ENCODE measurements around the gene ITGB4. TPM values are rescaled to one million over a fixed set of nuclear protein-coding genes. Genes with fewer than 3 reads are reported as not detected.
"Not testable (repeated sequence)": the region's sequence is repeated elsewhere in the genome, so short reads cannot be mapped to it uniquely, and the experiment has no call there.

ITGB4 gene
- total and polyA plus RNA-seq, 2 donors = 22.4 to 64.8 TPM

DNA sequence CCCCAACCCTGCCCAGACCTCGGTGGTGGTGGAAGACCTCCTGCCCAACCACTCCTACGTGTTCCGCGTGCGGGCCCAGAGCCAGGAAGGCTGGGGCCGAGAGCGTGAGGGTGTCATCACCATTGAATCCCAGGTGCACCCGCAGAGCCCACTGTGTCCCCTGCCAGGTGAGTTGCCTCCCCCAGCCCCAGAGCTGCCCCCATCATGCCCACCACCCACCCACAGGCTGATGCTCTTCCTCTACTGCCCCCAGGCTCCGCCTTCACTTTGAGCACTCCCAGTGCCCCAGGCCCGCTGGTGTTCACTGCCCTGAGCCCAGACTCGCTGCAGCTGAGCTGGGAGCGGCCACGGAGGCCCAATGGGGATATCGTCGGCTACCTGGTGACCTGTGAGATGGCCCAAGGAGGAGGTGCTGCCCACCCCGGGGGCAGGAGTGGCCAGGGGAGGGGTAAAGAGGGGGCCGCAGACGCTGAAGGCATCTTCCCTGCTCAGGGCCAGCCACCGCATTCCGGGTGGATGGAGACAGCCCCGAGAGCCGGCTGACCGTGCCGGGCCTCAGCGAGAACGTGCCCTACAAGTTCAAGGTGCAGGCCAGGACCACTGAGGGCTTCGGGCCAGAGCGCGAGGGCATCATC, 35.3 kb downstream of the ITGB4 start:
- Histone ChIP-seq H3K4me1 (ENCODE audit: insufficient read depth) (no peaks in the 10 kb centered on the region), H3K27ac (ENCODE audit: low read depth) (no peak overlapping the region), H3K4me3 (ENCODE audit: low read depth, low read length) (no peak overlapping the region), H3K36me3 (ENCODE audit: insufficient read depth) (no peaks in the 10 kb centered on the region)
- 89% methylated on average over 29 of the region's 29 CpGs for WGBS
- DNase-seq (ENCODE audit: extremely low spot score) = no peak

DNA sequence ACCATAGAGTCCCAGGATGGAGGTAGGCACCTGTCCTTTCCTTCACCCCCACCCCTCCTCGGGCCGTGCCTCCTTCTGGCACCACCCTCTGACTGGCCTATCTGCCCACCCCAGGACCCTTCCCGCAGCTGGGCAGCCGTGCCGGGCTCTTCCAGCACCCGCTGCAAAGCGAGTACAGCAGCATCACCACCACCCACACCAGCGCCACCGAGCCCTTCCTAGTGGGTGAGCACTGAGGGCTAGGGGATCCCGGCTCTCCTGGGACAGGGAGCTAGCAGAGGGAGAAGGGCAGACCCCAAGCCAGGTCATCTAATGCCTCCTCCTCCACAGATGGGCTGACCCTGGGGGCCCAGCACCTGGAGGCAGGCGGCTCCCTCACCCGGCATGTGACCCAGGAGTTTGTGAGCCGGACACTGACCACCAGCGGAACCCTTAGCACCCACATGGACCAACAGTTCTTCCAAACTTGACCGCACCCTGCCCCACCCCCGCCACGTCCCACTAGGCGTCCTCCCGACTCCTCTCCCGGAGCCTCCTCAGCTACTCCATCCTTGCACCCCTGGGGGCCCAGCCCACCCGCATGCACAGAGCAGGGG, 35.9 kb downstream of the ITGB4 start:
- H3K36me3 ChIP-seq (ENCODE audit: insufficient read depth) = no peaks in the 10 kb centered on the region
- no peaks in the 10 kb centered on the region for H3K4me1 ChIP-seq (ENCODE audit: insufficient read depth)
- H3K27ac ChIP-seq (ENCODE audit: low read depth) = no peak overlapping the region
- DNase-seq (ENCODE audit: extremely low spot score) = no peak
- WGBS = 91% methylated on average over 21 of the region's 21 CpGs
- H3K4me3 ChIP-seq (ENCODE audit: low read depth, low read length) = no peak overlapping the region

DNA sequence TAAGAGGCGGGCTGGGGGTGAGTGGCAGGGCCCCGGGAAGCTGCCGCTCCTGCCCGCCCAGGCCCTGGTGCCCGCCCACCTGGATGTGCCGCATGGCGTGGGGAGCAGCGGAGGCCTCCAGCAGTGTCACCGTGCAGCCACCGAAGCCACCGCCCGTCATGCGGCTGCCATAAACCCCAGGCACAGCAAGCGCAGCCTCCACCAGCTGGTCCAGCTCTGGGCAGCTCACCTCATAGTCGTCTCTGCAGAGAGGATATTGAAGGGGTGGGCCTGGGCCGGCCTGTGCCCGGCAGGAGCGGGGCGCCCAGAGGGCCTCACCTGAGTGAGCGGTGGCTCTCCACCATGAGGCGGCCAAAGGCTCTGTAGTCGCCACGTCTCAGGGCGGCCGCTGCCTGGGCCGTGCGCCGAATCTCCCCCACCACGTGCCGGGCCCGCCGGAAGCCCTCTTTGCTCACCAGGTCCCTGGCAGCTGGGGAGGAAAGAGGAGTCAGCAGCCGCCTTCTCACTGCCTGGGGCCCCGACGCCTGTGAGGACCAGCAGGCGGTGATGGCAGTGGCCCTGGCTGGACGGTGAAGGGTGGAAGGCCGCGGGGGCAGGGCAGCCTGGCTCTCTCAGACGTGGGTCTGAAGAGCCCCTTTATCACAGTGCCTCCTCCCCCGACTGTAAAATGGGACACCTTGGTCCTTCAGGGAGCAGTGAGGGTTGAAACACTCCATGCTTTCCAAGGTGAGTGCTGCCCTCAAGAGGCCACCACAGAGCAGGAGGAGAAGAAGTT, 37.1 kb downstream of the ITGB4 start:
- WGBS = 87% methylated on average over 41 of the region's 41 CpGs
- no peak for DNase-seq (ENCODE audit: extremely low spot score)
- H3K4me1 ChIP-seq (ENCODE audit: insufficient read depth) = no peaks in the 10 kb centered on the region

DNA sequence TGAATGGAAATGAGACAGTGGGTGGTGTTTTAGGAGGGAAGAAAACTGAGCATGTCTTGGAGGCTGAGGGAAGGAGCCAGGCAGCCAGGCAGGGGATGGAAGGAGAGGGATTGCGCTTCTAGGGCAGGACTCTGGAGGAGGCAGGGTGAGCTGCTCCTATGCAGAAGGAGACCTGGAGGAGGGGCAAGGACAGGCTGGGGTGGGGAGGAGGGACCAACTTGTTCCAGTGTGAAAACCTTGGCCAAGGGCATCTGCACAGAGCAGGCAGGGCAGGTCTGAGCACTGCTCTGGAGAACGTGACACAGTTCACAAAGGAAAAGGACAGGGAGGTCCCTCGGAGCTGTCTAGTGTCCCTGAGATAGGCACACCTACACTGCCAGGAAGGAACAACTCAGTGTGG, 38.2 kb downstream of the ITGB4 start:
- no peaks in the 10 kb centered on the region for H3K4me1 ChIP-seq (ENCODE audit: insufficient read depth)
- DNase-seq (ENCODE audit: extremely low spot score) = no peak
- no peak overlapping the region for H3K27ac ChIP-seq (ENCODE audit: low read depth)
- H3K4me3 ChIP-seq (ENCODE audit: low read depth, low read length) = no peak overlapping the region
- WGBS = 79% methylated on average over 3 of the region's 3 CpGs
- no peaks in the 10 kb centered on the region for H3K36me3 ChIP-seq (ENCODE audit: insufficient read depth)

More for the DNA sequence above, 37.1 kb downstream of the ITGB4 start:
- H3K36me3 ChIP-seq (ENCODE audit: insufficient read depth) = no peaks in the 10 kb centered on the region
- no peak overlapping the region for H3K27ac ChIP-seq (ENCODE audit: low read depth)
- H3K4me3 ChIP-seq (ENCODE audit: low read depth, low read length) = no peak overlapping the region

DNA sequence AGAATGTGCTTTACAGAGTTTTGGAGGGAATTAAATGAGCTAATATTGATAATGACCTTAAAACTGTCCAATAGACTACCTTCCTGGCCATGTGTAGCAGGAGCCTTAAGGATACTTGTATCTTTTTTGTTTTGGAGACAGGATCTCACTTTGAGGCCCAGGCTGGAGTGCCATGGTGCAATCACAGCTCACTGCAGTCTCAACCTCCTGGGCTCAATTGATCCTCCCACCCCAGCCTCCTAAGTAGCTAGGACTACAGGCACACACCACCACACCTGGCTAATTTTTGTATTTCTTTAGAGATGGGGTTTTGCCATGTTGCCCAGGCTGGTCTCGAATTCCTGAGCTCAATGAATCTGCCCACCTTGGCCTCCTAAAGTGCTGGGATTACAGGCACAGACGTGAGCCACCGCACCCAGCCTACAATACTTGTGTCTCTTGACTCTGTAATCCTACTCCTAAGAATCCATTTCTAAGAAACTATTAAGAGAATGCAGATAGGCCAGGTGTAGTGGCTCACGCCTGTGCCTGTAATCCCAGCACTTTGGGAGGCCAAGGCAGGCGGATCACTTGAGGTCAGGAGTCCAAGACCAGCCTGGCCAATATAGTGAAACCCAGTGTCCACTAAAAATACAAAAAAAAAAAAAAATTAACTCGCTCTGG, 38.9 kb downstream of the ITGB4 start:
- DNase-seq (ENCODE audit: extremely low spot score); H3K27ac ChIP-seq (ENCODE audit: low read depth); H3K4me3 ChIP-seq (ENCODE audit: low read depth, low read length); H3K4me1 ChIP-seq (ENCODE audit: insufficient read depth); H3K36me3 ChIP-seq (ENCODE audit: insufficient read depth): not testable (repeated sequence)
- 92% methylated on average over 6 of the region's 6 CpGs for WGBS

DNA sequence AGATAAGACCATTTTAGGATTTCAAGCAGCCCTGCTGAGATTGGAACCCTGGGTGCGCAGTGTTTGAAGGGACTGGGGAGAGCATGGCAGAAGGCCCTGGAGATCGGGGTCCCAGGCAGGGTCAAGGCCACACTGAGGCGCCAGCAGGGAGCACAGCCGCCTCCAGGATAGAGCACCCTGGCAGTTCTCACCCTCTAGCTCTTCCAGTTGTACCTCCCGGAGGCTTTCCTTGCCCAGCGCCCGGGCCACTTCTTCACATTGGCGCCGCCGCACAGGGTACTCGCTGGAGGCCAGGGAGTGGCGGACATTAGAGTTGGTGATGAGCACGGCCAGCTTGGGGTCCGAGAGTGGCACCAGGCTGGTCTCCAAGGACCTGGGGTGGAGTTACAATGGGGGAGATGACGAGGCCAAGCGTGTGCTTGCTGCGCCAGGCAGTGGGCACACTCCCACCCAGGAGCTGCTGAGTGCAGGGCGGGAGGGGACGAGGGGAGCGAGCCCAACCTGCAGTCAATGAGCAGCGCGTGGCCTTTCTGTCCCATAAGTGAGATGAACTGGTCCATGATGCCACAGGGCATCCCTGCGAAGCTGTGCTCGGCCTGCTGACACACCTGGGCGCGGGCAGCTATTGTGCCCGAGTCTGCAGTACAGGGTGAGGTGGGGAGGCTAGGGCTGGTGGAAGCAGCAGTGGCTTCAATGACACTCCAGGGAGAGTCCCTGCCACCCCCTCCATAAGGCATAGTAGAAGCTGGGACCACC, 41.4 kb downstream of the ITGB4 start:
- WGBS = 96% methylated on average over 27 of the region's 27 CpGs
- H3K36me3 ChIP-seq (ENCODE audit: insufficient read depth) = no peaks in the 10 kb centered on the region
- DNase-seq (ENCODE audit: extremely low spot score) = no peak
- no peak overlapping the region for H3K27ac ChIP-seq (ENCODE audit: low read depth)
- no peaks in the 10 kb centered on the region for H3K4me1 ChIP-seq (ENCODE audit: insufficient read depth)
- H3K4me3 ChIP-seq (ENCODE audit: low read depth, low read length) = no peak overlapping the region

DNA sequence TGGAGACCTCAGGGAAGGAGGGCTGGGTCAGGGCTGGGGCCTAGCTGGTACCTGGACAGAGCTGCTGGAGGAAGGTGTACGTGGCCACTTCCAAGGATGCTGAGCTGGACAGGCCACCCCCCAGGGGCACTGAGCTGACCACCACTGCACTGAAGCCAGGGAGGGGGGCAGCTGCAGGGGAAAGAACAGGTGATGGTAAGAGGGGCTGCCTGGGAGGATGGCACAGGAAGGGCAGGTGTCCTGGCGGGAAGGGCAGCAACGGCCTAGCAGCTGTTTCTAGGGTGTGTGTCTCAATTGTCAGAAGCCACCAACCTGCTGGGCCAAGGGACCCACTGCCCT, 42.0 kb downstream of the ITGB4 start:
- WGBS = 88% methylated on average over 3 of the region's 3 CpGs
- H3K4me3 ChIP-seq (ENCODE audit: low read depth, low read length) = no peak overlapping the region
- DNase-seq (ENCODE audit: extremely low spot score) = no peak
- no peak overlapping the region for H3K27ac ChIP-seq (ENCODE audit: low read depth)
- no peaks in the 10 kb centered on the region for H3K4me1 ChIP-seq (ENCODE audit: insufficient read depth)
- no peaks in the 10 kb centered on the region for H3K36me3 ChIP-seq (ENCODE audit: insufficient read depth)

DNA sequence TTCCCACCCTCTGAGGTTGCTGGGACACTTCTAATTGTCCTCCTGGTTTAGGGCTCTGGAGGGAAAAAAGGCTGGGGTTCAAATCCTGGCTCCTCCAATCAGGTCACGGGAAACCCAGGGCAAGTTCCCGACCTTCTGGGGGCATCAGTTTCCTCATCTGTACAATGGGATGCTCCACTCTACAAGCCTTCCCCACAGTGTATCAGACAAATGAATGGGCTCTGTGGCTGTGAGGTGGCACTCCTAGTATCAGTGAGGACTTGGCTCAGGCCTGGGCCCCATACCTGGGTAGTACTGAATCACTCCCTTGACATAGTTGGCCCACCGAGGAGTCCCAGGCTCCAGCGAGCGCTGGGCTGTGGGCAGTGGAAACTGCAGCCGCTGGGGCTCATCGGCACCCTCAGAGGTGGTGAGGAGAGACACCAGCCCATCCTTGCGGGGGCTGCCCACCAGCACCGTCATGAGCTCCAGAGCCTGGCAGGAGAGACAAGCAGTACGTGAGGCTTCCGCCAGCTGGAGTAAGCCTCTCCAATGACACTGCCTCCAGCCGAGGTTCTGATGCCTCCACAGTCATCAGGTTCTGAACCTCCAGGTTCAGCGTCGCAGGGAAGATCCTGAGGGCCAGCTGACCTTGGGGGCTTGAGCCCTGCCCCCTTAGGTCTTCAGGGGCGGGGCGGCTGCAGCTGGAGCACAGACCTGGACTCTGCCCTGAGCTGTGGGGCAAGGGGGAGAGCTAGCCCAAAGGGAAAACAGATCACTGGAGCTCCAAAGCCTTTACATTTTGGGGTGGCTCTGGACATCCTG, 42.6 kb downstream of the ITGB4 start:
- Histone ChIP-seq H3K4me1 (ENCODE audit: insufficient read depth) (no peaks in the 10 kb centered on the region), H3K27ac (ENCODE audit: low read depth) (no peak overlapping the region), H3K4me3 (ENCODE audit: low read depth, low read length) (no peak overlapping the region), H3K36me3 (ENCODE audit: insufficient read depth) (no peaks in the 10 kb centered on the region)
- no peak for DNase-seq (ENCODE audit: extremely low spot score)
- 59% methylated on average over 16 of the region's 16 CpGs for WGBS

DNA sequence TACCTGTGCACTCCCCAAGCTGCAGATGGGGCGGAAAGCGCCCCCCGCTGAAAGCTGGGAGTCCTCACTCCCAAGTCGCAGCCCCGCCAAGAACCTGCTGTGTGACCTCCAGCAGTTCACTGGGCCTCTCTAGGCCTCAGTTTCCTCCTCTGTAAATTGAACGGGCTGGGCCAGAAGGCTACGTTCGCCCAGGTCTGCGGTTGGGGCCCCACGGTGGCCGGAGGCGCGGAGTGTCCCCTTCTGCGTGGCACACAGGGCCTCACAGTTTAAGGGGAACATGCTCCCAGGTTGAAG, 43.1 kb downstream of the ITGB4 start:
- Histone ChIP-seq H3K4me3 (ENCODE audit: low read depth, low read length) (peak overlapping the region; percentile 66), H3K27ac (ENCODE audit: low read depth) (no peak overlapping the region), H3K36me3 (ENCODE audit: insufficient read depth) (no peaks in the 10 kb centered on the region), H3K4me1 (ENCODE audit: insufficient read depth) (no peaks in the 10 kb centered on the region)
- DNase-seq (ENCODE audit: extremely low spot score) = no peak
- WGBS = 7% methylated on average over 14 of the region's 14 CpGs

DNA sequence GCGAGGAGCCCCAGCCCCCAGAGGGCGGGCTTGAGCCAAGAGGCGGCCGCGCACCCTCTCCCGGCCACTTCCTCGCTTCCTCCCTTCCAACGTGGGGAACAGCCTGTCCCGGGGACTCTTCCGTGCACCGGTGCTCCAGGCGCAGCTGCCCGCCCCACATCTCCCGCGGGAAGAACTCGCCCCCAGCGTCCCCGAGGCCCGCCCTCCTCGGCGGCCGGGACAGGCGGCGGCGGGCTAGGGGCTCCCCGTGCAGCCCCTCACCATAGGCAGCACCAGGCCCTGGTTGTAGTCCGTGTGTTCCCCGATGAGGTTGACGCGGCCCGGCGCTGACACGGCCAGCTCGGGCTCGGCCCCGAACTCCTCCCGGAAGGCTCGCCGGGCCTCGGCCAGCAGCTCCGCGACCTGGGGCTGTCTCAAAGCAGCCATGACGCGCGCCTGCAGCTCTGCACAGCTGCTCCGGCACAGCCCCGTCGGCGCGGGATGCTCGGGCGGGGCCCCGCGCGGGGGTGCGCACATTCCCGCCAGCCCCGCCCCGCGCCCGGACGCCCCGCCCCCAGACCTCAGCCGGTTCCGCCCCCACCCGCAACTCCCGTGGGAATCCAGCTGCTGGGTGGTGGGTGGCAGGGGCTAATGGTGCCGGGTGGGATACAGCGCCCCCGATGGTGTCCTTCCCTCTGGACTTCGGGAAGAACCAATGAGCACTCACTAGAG, 43.6 kb downstream of the ITGB4 start, which contains the start of gene GALK1:
Gene GALK1 (minus strand): TSS at position 482 of the 711 bp plus-strand sequence. CDS start 56 bp downstream, at position 426.
- no peak for DNase-seq (ENCODE audit: extremely low spot score)
- Histone ChIP-seq H3K4me1 (ENCODE audit: insufficient read depth) (no peaks in the 10 kb centered on the region), H3K4me3 (ENCODE audit: low read depth, low read length) (peak within 1 kb of the TSS; percentile 66), H3K27ac (ENCODE audit: low read depth) (peak within 1 kb of the TSS; percentile 88), H3K36me3 (ENCODE audit: insufficient read depth) (no peaks in the 10 kb centered on the region)
- WGBS = under 1% methylated on average over 71 of the region's 71 CpGs

DNA sequence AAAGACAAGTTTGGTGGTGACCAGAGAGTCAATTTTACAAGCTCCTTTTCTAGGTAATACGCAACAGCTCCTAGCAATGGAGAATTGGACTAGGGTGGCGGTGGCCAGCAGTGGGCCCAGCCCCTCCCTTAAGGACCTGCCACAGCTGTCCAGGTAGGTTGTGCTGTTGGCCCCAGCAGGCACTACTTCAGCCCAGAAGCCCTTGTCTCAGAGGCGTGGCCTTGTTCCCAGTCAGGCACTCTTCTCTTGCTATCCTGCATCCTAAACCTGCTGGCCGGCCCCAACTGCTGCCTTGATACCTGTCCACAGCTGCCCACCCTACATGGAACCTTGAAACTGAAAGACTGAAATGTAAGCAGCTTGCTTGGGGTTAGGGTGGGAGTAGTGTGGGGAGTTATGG, 44.7 kb downstream of the ITGB4 start:
- no peak overlapping the region for H3K27ac ChIP-seq (ENCODE audit: low read depth)
- WGBS = 90% methylated on average over 4 of the region's 4 CpGs

DNA sequence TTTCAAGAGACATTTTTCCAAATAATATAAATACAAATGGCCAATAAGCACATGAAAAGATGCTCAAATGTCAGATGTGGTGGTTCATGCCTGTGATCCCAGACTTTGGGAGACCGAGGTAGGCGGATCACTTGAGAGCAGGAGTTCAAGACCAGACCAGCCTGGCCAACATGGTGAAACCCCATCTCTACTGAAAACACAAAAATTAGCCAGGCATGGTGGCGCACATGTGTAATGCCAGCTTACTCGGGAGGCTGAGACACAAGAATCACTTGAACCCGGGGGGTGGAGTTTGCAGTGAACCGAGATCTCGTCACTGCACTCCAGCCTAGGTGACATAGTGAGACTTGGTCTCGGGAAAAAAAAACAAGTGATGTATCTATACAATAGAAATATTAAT, 46.6 kb downstream of the ITGB4 start:
- H3K27ac ChIP-seq (ENCODE audit: low read depth) = no peak overlapping the region
- WGBS = 93% methylated on average over 8 of the region's 8 CpGs
- H3K36me3 ChIP-seq (ENCODE audit: insufficient read depth) = no peaks in the 10 kb centered on the region
- DNase-seq (ENCODE audit: extremely low spot score) = no peak
- H3K4me3 ChIP-seq (ENCODE audit: low read depth, low read length) = no peak overlapping the region
- H3K4me1 ChIP-seq (ENCODE audit: insufficient read depth) = no peaks in the 10 kb centered on the region

More for the DNA sequence above, 44.7 kb downstream of the ITGB4 start:
- H3K36me3 ChIP-seq (ENCODE audit: insufficient read depth) = no peaks in the 10 kb centered on the region
- no peak for DNase-seq (ENCODE audit: extremely low spot score)
- H3K4me3 ChIP-seq (ENCODE audit: low read depth, low read length) = no peak overlapping the region
- no peaks in the 10 kb centered on the region for H3K4me1 ChIP-seq (ENCODE audit: insufficient read depth)

Measured in urinary bladder (tissue), 4 donors.